GM12801 (cell line): ENCODE data around the gene RBFOX1.

Experiments
- CTCF ChIP-seq: IDR thresholded peaks from one replicate; pipeline ENCODE4 v1.5.1; 2011; ENCODE audit warnings: control low read depth; ENCODE audit not compliant: insufficient read length; ENCODE audit errors: extremely low read depth

Gene RBFOX1

DNA sequence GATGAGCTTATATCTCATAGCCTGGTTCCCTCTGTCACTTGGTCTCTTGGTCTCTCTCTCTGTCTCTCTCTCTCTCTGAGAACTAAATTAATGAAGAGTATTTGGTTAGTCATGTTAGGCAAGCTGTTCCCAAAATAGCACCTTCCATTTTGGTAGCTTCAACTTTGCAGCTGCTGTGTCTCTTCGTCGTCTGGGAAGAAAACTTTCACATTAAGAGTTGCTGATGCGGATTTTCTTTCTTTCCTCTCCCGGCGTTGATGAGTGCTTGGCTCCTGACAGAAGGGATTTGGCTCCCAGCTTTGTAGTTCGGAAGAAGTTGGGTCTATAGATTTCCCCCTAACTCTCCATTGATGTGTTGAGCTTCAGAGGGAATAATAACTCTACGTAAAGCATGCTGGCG is at the start of gene RBFOX1:
Gene RBFOX1 (plus strand): TSS at position 235 of the 400 bp plus-strand sequence.
- TF ChIP-seq CTCF = no peak

DNA sequence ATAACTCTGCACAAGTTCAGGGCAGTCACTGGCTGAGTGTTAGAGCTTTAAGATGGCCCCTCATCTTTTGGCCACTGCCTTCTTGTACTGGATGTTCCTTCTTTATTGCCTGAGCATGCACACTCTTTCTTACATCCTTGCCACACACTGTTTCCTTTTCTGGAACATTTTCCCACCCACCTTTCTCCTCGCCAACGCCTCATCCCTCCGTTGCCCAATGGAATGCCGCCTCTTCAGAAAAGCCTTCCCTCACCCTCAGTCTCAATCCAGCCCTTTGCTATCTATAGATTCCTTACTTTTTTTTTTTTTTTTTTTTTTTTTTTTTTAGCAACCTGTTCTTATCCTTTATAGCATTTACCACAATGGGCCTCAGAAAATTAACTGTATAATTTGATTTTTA is 47.9 kb upstream of the RBFOX1 start:
- no peak for TF ChIP-seq CTCF

- TF ChIP-seq CTCF = no peak
These were observed 47.1 kb upstream of the RBFOX1 start for GRCh38 chr16:7285520-7285919.

- no peak for TF ChIP-seq CTCF
These were observed 43.3 kb upstream of the RBFOX1 start for GRCh38 chr16:7289299-7289698.

DNA sequence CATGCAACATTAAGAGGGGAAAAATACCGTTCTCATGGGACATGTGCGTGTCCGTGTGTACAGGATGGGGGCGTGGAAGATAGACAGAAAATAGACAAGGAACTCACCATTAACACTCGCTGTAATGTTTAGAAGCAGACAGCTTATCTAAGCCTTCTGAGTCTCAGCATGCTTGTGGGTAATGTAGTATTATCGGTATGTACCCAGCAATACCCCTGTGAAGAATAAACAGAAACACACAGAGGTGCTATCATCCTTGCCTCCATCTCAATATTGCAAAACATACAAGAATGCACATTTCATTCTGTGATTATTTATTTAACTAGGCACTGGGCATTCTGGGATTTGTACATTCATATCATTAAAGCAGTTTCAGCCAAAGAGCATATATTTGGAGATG is 42.0 kb upstream of the RBFOX1 start:
- no peak for TF ChIP-seq CTCF

DNA sequence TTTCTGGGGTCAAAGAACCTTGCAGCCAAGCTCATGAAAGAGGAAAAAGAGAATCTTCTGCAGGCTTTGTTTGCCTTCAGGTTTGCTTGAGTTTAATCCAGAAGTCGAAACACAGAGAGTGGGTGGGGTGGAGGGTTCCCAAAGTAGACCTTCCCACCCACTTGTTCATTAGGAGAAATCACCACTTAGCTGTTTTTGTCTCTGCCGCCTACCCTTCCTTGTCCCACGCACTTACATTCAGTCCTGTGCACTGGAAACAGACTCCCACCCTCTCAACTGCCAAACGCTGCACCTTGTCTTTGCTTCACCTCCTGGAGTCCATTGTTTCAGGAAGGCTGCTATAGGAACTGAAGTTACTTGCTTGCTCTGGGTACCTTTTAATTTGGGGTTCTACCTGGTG is 38.6 kb upstream of the RBFOX1 start:
- no peak for TF ChIP-seq CTCF

- no peak for TF ChIP-seq CTCF
These were observed 29.5 kb upstream of the RBFOX1 start for GRCh38 chr16:7303052-7303610.
